GM10248 (cell line): ENCODE results near the gene FMN2.

Source experiments
- CTCF ChIA-PET: fragments of 300-600 bp; sonication (Branson Sonifier 250); formaldehyde crosslinking; extraction: SDS; loops from one replicate; lab custom pipeline; 2021; ENCODE audit warnings: antibody characterized with exemption; lab: Yijun Ruan, JAX
- POLR2A ChIA-PET: fragments of 350-650 bp; sonication (Branson Sonifier 250); formaldehyde crosslinking; extraction: SDS; loops from one replicate; lab custom pipeline; 2020; ENCODE audit warnings: antibody characterized with exemption; lab: Yijun Ruan, JAX
- DNase-seq: peaks from one replicate; pipeline ENCODE4 v3.0.0; 2012; ENCODE audit errors: extremely low spot score
- TF ChIP-seq, protein P1 (sequence below): IDR thresholded peaks from 2 replicates; pipeline ENCODE4 v1.5.1; 2012; ENCODE audit warnings: mild to moderate bottlenecking, low read depth; ENCODE audit errors: extremely low read depth, missing control alignments, control extremely low read depth

FMN2 gene

DNA sequence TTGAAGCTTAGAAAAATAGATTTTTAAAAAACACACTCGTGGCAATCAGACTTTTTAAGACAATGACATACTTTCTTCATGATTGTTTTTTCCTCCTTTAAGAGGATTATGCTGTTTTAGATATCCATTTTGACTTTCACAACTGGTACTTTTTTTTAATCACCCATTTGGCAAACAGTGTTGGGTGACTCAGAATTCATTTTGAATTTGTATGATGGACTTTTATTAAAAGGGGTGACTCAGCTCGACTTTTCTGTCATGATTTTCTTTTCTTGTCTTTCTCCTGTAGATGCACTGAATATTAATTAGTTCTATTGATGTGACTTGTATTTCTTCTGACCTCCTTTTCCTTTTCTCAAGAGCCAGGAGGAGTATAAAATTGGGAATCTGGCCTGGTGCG is 44.7 kb downstream of the FMN2 start:
- DNase-seq: no peak
- CTCF ChIA-PET: interaction anchor here (1.4 kb wide), 1 partner anchor 13 kb away, joined by 5 read pairs; no protein-coding TSS in a partner anchor

DNA sequence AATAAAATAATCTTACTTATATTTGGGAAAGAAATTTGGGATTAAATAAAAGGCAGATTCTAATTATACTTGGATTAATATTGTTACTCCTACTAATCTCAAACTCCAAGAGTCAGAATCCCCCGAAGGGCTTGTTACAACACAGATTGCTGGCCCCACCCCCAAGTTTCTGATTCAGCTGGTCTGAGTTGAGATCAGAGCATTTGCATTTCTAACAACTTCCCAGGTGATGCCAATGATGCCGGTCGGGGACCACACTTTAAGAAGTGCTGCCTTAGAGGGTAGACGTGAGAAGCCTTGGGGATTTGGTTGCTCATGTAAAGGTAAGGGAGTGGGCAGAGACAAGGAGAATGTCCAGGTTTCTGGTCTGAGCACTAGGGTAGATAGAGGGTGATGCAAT is 47.2 kb downstream of the FMN2 start:
- POLR2A ChIA-PET: no interaction called here
- no peak for DNase-seq
- TF ChIP-seq, protein P1, sequence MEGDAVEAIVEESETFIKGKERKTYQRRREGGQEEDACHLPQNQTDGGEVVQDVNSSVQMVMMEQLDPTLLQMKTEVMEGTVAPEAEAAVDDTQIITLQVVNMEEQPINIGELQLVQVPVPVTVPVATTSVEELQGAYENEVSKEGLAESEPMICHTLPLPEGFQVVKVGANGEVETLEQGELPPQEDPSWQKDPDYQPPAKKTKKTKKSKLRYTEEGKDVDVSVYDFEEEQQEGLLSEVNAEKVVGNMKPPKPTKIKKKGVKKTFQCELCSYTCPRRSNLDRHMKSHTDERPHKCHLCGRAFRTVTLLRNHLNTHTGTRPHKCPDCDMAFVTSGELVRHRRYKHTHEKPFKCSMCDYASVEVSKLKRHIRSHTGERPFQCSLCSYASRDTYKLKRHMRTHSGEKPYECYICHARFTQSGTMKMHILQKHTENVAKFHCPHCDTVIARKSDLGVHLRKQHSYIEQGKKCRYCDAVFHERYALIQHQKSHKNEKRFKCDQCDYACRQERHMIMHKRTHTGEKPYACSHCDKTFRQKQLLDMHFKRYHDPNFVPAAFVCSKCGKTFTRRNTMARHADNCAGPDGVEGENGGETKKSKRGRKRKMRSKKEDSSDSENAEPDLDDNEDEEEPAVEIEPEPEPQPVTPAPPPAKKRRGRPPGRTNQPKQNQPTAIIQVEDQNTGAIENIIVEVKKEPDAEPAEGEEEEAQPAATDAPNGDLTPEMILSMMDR: no peak
- CTCF ChIA-PET: interaction anchor here (3.7 kb wide), 1 partner anchor 12 kb away, joined by 25 read pairs; no protein-coding TSS in a partner anchor

More for the DNA sequence above, 44.7 kb downstream of the FMN2 start:
- POLR2A ChIA-PET: no interaction called here
- TF ChIP-seq, protein P1: no peak

DNA sequence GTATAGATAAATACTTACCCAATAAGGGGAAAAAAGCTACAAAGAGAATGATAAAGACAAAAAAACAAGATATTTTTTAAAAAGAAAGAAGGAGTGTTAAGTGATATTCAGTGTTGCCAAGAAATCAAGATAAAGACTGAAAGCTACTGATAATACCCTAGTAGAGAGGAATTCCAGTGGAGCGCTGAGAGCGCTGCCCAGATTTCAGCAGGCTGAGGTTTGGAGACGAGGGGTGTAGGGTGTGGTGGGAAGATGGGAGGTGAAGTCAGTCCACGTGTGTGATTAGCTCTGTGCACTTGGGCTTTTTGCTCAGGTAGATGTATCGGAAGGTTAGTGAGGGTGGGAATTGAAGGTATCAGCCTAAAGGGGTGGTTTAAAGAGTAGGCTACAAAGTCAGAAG is 47.8 kb downstream of the FMN2 start:
- DNase-seq: no peak
- CTCF ChIA-PET: interaction anchor here (3.7 kb wide), 1 partner anchor 11 kb away, joined by 25 read pairs; no protein-coding TSS in a partner anchor
- TF ChIP-seq, protein P1: no peak
- POLR2A ChIA-PET: no interaction called here

DNA sequence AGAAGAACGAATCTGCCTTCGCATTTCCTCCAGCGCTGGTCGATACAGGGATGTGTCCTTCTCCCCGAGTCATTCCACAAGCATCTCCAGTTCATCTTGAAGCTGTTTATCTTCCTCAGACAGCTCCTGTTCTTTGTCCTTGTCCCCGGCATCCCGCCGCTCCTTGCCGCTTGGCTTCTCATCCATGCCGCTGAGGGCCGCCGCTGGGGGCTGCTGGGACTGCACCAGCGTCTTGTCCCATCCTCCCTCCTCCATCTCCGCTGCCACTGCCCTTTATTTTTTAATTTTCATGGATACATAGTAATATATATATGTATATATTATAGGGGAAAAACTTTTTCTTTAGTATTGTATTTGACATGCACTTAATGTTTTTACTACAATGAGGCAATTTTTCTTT is 53.4 kb downstream of the FMN2 start:
- ChIA-PET POLR2A (no interaction called here), CTCF (interaction anchor here (1.2 kb wide), 1 partner anchor 12 kb away, joined by 3 read pairs; no protein-coding TSS in a partner anchor)
- TF ChIP-seq, protein P1: no peak
- DNase-seq: no peak

DNA sequence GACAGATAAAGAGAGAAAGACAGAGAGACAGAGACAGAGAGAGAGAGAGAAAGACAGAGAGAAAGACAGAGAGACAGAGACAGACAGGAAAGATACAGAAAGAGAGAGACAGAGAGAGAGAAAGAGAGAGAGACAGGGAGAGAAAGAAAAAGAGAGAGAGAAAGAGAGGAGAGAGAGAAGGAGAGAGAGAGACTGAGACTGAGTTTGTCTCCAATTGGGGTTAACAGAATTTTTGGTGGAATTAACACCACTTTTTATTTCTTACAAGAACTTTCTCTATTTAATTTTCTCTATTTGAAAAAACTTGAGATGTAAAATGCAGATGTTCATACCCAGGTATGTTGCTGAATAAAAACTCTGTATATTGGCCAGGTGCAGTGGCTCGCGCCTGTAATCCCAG is 56.6 kb downstream of the FMN2 start:
- DNase-seq: no peak
- TF ChIP-seq, protein P1: no peak
- CTCF ChIA-PET: interaction anchor here (2.8 kb wide), 1 partner anchor 196 kb away, joined by 17 read pairs; no protein-coding TSS in a partner anchor
- POLR2A ChIA-PET: no interaction called here

DNA sequence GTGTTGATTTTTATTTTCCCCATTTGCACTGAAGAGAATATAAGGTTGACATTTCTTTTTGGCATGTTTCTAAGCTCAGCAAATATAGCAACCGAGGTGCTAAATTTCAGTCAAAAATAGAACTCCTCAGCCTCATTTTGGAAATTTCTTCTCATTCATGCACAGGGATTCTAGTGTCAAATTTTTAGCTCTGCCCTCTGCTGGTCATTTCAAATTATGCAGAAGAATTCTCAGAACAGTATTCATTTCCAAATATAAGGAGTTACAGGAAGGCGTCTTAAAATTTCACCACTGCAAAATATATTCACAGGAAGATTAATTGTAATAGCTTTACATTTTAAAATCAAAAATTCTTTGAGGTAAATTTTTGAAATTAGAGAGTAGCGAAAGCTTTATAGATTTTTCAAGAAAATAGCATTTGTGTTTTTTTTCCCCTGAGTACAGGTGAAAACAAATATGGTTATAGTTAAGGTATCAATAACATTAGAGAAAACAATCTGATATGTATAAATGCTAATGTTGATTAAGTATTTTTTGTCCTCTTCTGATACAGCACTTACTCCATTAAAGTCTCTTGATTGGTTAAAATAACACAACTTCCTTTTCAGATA is 57.9 kb downstream of the FMN2 start:
- TF ChIP-seq, protein P1: peak; percentile 67
- DNase-seq: no peak
- ChIA-PET CTCF (interaction anchor here (0.9 to 3.4 kb wide), 17 partner anchors 9 to 900 kb away, joined by 3 to 27 read pairs (median 5); no protein-coding TSS in a partner anchor), POLR2A (no interaction called here)
